Ascending aorta (tissue), 2 donors: ENCODE results near the gene HVCN1. TPM values are rescaled to one million over a fixed set of nuclear protein-coding genes. Genes with fewer than 3 reads are reported as not detected.
"Not testable (repeated sequence)": the region's sequence is repeated elsewhere in the genome, so short reads cannot be mapped to it uniquely, and the experiment has no call there.

Experiments
- DNase-seq, 2 donors: peaks; one replicate each; pipeline ENCODE4 v3.0.0-alpha.2; 2019; ENCODE audit warnings: low spot score in 2 of 2
- H3K27ac ChIP-seq, 2 donors: fragments of 200-600 bp; sonication (generic); one replicate each; pipeline ENCODE4 v1.5.1; 2016 to 2017; ENCODE audit warnings: mild to moderate bottlenecking in 1 of 2
- H3K27me3 ChIP-seq: fragments of 200-600 bp; sonication (generic); one replicate; pipeline ENCODE4 v1.5.1; 2017
- H3K36me3 ChIP-seq, 2 donors: fragments of 200-600 bp; sonication (generic); one replicate each; pipeline ENCODE4 v1.5.1; 2016
- H3K4me1 ChIP-seq, 2 donors: fragments of 200-600 bp; sonication (generic); one replicate each; pipeline ENCODE4 v1.5.1; 2016 to 2017; ENCODE audit warnings: mild to moderate bottlenecking in 1 of 2
- H3K4me3 ChIP-seq, 2 donors: fragments of 200-600 bp; sonication (generic); one replicate each; pipeline ENCODE4 v1.5.1; 2016 to 2017; ENCODE audit warnings: mild to moderate bottlenecking in 1 of 2
- H3K9me3 ChIP-seq, 2 donors: fragments of 200-600 bp; sonication (generic); one replicate each; pipeline ENCODE4 v1.5.1; 2016
- intact Hi-C: fragments of 100-400 bp; cut with DNase I; formaldehyde crosslinking; loops from one replicate; pipeline ENCODE4 v1.15.1; 2023
- total RNA-seq: library from RNA; depleted of rRNA; stranded (reverse); fragments of >200 nt; gene quantifications from one replicate; pipeline ENCODE4 v1.1.0, GENCODE V29; 2016
- TF ChIP-seq, protein P1 (sequence below), 3 experiments: fragments of 200-600 bp in 2 of 3; fragments of 450-650 bp in 1 of 3; sonication (generic) in 2 of 3; IDR thresholded peaks; one replicate each; pipeline ENCODE4 v1.5.1; 2016 to 2019; ENCODE audit warnings: antibody characterized with exemption in 3 of 3, mild to moderate bottlenecking in 1 of 3, moderate library complexity in 1 of 3

HVCN1 gene
- total RNA-seq, 1 donor from 2014 or later: 1.3 TPM

DNA sequence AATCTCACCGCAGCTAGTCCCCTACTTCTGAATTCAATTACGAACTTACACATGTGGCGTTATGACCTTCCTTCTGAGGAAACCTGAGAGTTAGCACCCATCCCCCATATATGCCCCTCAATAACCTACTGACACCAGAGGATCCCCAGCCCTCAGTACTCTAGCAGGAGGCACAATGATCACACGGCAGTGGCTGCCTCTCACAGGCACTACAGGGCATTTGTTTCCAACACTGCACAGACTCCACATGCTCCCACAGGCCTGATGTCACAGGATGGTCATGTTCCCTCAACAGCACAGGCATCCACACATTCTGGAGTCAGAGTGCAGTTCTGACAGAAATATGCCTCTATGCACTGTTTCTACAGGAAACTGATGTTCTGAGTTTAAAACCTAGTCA, 36.4 kb upstream of the HVCN1 start:
- DNase-seq: no peak
- TF ChIP-seq, protein P1, sequence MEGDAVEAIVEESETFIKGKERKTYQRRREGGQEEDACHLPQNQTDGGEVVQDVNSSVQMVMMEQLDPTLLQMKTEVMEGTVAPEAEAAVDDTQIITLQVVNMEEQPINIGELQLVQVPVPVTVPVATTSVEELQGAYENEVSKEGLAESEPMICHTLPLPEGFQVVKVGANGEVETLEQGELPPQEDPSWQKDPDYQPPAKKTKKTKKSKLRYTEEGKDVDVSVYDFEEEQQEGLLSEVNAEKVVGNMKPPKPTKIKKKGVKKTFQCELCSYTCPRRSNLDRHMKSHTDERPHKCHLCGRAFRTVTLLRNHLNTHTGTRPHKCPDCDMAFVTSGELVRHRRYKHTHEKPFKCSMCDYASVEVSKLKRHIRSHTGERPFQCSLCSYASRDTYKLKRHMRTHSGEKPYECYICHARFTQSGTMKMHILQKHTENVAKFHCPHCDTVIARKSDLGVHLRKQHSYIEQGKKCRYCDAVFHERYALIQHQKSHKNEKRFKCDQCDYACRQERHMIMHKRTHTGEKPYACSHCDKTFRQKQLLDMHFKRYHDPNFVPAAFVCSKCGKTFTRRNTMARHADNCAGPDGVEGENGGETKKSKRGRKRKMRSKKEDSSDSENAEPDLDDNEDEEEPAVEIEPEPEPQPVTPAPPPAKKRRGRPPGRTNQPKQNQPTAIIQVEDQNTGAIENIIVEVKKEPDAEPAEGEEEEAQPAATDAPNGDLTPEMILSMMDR (IDR thresholded peaks at IDR 0.05): no peak
- H3K36me3 ChIP-seq: peaks cover 70 to 85% of the 10 kb centered on the region in 2 donors
- H3K4me3 ChIP-seq: no peak overlapping the region
- H3K9me3 ChIP-seq: no peaks in the 10 kb centered on the region
- no peaks in the 10 kb centered on the region for H3K4me1 ChIP-seq
- H3K27me3 ChIP-seq: no peaks in the 10 kb centered on the region
- intact Hi-C loops: no loop called here
- no peak overlapping the region for H3K27ac ChIP-seq

DNA sequence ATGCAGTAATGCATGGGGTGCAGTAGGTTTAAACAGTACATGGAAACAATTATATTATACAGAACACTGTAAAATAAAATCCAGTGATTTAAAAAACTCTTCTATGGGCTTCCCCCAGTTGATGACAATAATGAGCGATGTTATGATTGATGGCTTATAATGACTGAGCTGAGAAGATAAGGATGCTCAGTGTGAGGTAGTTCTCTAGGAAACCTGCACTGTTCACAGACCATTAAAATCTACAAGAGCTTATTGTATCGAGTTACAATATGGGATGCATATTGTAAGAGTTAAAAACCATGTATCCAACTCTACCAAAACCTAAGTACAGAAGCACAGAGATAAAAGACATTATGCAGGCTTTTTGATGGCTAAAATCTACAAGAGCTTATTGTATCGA, 34.0 kb upstream of the HVCN1 start:
- H3K27ac ChIP-seq, H3K4me1 ChIP-seq, DNase-seq, H3K27me3 ChIP-seq, H3K4me3 ChIP-seq, H3K9me3 ChIP-seq, intact Hi-C loops: not testable (repeated sequence)
- H3K36me3 ChIP-seq: peaks cover 70 to 87% of the 10 kb centered on the region in 2 donors

DNA sequence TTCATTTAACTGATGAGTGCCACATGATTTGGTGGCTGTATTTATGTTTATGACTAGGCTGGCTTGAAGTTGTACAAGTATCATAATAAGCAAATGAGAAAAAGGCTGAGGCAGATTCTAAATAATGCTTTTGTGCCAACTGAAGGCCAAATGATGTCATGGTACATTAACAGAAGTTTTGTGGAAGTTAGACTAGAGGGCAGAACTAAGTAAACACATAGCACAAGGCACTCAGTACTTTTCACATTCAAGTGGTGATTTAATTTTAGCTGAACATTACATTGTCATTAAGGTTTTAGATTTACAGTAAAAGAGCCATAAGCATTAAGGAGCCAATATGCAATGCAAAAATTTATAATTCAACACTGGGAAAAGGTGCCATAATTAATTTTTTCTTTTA, 32.7 kb upstream of the HVCN1 start:
- H3K36me3 ChIP-seq: peaks cover 71 to 83% of the 10 kb centered on the region in 2 donors
- H3K27ac ChIP-seq: no peak overlapping the region
- intact Hi-C loops: no loop called here
- no peaks in the 10 kb centered on the region for H3K9me3 ChIP-seq
- H3K4me3 ChIP-seq: no peak overlapping the region
- no peaks in the 10 kb centered on the region for H3K27me3 ChIP-seq
- no peaks in the 10 kb centered on the region for H3K4me1 ChIP-seq
- no peak for DNase-seq
- TF ChIP-seq, protein P1 (IDR thresholded peaks at IDR 0.05): no peak

DNA sequence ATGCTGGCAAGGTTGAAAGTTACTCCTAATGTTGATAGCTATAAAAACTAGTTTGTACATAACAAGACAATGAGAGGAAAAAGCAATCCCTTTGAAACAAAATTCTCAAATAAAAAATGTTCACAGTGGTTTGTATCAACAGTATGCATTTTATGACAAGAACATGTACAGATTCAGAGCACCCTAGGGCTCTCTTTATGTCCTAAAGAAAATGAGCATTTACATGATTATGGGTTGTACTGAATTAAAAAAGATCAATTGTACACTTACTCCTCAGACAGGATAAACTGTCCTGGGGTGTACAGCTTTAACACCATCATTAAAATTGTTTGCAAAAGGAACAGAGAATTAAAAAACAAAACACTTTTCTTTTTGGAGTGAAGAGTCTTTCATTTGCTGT, 31.6 kb upstream of the HVCN1 start:
- TF ChIP-seq, protein P1 (IDR thresholded peaks at IDR 0.05): no peak
- Histone ChIP-seq H3K9me3 (no peaks in the 10 kb centered on the region), H3K36me3 (peaks cover 64 to 74% of the 10 kb centered on the region in 2 donors), H3K27me3 (no peaks in the 10 kb centered on the region), H3K4me3 (no peak overlapping the region), H3K27ac (no peak overlapping the region), H3K4me1 (no peaks in the 10 kb centered on the region)
- DNase-seq: no peak
- intact Hi-C loops: no loop called here

DNA sequence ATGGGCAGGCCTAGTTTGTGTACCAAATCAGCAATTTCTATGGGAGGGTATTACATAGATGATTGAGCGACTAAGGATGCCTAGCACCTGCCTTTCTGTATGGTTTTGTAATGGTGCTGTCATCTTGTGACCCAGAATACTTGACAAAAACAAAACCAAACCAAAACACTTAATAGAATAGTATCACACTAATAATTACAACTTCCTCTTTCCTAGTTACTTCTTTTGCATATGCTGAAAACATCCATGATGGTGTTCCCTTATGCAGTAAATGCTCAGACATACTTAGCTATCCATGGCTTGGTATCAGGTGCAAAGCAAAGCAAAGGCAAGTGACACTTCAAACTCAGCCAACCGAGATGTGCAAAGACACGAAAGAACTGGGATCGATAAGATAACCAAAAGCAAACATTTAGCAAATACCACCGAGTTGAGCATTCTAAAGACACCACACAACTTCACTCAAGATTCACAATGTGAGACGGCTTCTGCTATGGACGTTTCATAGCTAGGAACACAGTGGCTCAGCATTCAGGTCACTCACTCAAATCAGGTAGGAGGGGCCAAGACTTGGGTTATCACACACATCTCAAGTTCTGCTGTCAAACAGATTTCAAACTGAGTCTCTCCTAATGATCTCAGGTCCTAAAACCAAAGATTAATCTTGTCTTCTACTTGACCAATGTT, 29.4 kb upstream of the HVCN1 start:
- Histone ChIP-seq H3K4me3 (no peak overlapping the region), H3K9me3 (no peaks in the 10 kb centered on the region), H3K4me1 (no peaks in the 10 kb centered on the region), H3K36me3 (peaks cover 44 to 60% of the 10 kb centered on the region in 2 donors), H3K27ac (no peak overlapping the region), H3K27me3 (no peaks in the 10 kb centered on the region)
- TF ChIP-seq, protein P1 (IDR thresholded peaks at IDR 0.05): no peak
- intact Hi-C loops: no loop called here
- DNase-seq: no peak

DNA sequence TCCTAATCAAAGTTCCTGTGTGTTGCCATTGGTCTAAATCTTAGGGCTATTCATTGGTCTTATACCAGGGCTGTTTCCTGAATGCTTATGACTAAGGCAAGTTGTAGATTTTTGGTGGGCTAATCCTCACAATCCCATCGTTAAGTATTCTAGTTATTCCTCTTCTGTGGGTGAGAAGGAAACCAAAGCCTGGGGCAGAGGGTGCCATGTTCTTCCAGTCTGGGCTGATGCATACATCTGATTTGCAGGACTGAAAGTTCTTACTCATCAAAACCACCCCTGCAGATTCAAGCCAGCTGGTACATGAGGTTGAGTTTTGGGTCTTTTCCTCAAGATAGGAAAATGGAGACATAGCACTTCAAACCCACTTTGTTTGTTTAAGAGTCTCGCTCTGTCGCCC, 28.1 kb upstream of the HVCN1 start:
- Histone ChIP-seq H3K4me3 (no peak overlapping the region), H3K27ac (no peak overlapping the region), H3K4me1 (no peaks in the 10 kb centered on the region), H3K27me3 (no peaks in the 10 kb centered on the region), H3K36me3 (peaks cover 38 to 50% of the 10 kb centered on the region in 2 donors), H3K9me3 (no peaks in the 10 kb centered on the region)
- TF ChIP-seq, protein P1 (IDR thresholded peaks at IDR 0.05): no peak
- intact Hi-C loops: no loop called here
- no peak for DNase-seq
